Brain pericyte (primary cell): Measurements from ENCODE around the gene LOXL1.

Experiments used
- DNase-seq: peaks from one replicate; pipeline ENCODE4 v3.0.0-alpha.2; 2012; ENCODE audit warnings: low read depth, low spot score

LOXL1 gene

DNA sequence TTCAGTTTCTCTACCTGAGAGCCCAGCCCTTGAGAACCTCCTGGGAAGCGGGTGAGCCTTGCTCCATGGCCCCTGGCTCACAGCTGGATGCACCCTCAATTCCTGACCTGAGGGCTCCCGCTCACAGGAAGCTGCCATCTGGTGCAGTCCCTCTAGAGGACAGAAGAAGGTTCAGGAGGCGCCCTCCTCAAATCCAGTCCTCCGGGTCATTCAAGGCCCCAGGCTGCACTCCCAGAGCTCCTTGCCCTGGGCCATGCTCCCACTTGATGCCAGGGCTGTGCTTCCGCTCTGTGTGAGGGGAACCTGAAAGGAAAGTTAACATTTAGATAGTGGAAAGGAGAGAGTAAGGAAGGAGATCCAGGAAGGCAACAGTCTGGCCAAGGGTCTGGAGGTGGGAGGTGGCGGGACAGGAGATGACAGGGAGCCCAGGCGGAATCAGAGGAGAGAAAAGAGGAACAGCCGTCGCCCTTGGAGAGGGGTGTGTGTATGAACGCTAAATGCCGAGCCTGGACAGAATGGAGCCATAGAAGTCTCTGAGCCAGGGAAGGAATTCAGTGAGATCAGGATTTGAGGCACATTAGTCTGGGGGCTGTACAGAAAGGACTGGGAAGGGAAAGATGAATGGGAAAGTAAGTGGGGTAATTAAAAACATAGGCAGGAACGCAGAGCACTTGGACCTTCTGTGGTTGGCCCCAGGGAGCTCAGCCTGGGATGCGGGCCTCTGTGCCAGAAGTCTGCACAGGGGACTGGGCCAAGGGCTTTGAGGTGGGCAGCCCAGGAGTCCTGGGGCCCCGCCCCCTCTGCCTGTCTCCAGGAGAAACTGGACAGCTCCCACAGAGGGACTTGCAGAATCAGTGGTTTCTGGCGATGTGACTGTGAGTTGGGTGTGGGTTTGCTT lies 26.8 kb upstream of the LOXL1 start:
- DNase-seq: no peak

DNA sequence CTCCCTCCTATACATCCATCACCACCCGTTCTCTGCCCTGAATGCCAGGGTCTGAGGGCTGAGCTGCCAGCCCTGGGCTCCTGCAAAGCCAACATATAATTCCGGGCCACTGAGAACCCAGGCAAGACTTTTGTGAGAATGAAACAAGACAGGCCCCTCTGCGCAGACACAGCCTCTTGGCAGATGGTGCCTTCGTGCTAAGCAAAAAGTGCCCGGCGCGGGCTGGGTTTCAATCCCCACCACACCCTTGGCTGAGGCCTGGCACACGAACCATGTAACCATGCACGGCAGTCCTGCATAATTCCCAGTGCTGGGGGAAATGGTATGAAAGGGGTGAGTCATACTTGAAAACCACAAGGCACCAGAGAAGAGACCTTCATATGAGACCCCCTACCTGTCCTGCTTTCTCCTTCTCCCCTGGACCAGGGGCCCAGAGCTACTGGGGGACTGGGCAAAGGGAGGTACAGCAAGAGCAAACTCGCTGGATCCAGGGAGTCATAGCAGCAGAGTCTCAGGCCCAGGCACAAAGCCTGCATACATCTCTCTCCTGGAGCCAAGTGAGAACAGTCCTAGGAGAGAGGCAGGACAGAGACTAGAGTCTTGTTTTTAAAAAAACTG lies 26.1 kb upstream of the LOXL1 start:
- no peak for DNase-seq

DNA sequence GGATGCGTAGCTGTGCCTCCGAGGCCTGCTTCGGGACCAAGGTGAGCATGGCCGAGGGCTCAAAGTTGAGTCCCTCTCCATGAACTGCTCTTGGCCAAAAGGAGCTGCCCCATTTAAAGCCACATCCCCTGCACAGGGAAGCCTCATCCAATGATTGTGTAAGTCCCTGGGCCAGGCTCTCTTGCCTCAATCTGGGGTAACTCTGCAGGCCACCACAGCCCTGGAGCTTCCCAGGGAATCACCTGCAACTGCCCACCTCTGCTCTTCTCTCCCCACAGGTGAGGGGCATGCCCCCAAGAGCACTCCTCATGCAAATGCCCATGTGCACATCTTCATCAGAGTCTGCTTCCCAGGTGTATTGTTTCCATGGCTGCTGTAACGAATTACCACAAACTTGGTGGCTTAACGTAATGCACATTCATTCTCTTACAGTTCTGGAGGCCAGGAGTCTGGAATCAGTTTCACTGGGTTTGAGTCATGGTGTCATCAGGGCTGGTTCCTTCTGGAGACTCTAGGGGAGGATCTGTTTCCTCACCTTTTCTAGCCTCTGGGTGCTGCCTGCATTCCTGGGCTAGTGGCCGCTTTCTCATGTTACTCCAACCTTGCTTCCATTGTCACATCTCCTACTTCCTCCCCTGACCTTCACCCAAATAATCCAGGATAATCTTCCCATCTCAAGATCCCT lies 25.0 kb upstream of the LOXL1 start:
- DNase-seq: no peak

DNA sequence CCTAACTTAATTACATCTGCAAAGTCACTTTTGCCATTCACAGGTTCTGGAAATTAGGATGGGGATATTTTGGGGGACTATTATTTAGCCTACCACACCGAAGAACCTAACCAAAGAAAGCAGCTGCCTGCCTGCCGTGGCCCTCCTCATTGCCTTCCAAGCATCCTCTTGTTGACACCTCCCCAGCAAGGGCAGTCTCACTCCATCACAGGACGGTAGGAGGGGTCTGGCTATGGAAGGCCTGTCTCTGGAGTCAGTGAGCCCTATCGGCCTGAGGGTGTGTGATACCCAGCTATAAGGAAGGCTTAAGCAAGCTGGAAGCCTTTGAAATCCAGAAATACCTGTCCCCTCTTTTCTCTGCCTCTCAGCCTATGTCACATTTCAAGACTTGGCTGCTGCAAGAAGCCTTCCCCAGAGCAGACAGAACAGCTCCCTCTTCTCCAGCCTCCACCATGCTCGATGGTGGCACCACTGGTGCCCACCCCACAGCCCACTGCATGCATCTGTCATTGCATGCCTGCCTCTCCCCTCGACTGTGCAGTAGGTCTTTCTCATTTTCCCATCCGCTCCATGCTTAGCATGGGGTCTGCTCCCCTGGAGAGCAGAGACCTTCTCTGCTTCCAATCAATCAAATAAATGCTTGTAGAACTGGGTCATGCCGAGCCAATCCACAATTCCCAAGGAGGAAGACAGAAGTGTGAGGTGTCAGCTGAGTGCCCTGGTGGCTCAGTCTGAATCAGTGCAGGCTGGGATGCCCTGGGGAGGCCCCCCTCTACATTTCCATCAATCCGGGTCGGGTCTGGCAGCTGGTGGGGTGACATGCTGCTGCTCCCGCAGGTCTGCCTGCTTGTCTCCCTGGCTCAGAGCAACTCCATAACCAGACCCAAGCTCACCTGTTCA lies 23.9 kb upstream of the LOXL1 start:
- no peak for DNase-seq

DNA sequence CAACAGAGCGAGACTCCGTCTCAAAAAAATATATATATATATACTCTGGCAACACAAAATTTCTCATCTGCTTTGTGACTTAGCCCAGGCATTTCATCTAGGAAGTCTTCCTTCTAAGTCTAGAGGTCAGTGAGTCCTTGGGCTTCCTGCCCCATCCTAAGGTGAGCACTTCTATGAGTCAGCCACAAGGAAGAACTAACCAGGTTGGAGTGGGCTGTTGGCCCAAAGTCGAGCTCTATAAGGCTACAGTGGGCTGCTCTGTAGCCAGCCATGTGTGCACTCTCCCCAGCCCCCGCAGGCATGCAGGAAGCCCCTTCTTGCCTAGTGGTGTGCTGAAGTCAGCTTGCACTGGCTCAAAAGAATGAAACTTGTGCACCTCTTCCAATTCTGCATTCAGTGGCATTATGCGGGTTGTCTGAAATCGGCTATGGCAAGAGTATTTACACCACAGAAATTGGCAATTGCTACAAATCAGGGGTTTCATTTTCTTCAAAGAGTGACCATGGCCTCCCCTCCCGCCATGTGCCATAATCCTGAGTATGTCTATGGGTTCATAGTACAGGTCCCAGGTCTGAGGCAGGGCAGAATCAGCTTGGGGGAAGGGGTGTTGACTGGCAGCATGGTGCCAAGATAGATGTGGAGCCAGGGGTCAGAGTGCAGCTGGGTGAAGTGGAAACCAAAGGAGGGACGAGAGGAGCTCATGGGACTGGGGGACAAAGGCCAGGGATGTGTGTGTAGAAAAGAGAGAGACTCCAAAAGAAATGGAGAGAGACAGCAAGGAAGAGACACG lies 22.0 kb upstream of the LOXL1 start:
- no peak for DNase-seq

DNA sequence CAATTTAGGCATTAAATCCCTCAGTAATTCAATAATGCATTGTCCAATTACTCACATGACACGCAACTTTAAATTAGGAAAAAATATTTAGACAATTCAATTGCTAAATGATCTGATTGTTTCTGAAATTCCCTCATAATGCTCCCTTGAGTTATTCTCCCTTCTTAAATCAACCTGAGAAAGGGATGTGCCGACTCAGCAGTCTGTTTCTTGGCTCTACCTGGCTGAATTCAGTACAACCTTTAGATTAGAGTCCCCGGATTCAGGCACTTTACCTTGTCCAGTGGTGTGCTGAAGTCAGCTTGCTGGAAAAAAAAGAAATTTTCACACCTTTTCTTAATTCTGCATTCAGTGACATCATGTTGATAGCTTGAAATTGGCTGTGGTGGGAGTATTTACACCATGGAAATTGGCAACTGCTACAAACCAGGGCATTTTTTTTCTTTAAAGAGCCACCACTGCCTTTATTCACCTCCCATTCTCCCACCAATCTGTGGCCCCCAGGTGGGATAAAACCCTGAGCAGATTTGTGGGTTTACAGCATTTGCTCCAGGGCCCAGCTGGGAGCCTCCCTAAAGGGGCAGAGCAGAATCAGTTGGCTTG lies 20.9 kb upstream of the LOXL1 start:
- no peak for DNase-seq

DNA sequence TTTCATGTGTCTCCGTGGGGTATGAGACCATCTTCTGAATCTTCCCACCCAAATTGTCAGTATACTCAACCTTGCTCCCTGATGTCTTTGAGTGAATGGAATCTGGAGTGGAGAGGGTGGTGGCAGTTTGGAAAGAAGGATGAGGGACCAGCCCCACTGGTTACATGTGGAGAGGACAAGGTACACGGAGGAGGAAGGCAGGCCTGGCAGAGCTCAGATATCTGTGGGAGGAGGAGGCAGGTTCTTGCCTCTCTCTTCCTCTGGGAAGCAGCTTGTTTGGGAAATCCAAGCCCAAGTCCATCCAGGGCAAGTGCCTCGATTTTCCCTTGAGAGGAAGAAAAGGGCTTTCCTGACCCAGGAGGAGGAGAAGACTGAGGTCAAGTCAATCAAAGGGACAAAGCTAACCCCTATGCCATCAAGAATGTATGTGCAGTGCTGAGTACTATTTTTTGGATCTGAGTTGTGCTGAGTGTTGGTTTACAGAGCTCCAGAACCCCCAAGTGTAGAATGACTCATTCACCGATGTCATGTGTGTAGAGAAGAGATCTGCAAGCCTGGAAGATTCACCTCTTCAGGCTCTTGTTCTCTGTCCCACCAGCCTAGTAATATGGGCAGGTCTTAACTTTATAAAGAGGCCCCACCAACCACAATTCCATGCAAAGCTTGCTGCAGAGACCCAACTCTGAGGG lies 19.8 kb upstream of the LOXL1 start:
- DNase-seq: no peak

DNA sequence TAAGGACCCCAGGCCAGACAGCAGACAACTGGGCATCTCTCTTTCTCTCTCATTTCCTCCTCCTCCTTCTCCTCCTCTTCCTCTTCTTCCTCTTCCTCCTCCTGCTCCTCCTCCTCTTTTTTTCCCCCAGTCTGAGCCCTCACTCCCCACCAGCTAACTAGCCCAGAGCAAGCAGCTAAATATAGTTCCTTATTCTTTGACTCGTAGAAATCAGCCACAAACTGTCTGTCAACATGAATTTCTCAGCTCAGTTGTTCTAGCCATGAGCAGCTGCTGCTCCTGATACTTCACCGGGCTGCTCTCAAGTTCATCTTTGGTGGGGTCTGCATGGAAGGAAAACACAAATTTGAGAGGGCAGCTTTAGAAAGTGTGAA lies 19.2 kb upstream of the LOXL1 start:
- DNase-seq: no peak

DNA sequence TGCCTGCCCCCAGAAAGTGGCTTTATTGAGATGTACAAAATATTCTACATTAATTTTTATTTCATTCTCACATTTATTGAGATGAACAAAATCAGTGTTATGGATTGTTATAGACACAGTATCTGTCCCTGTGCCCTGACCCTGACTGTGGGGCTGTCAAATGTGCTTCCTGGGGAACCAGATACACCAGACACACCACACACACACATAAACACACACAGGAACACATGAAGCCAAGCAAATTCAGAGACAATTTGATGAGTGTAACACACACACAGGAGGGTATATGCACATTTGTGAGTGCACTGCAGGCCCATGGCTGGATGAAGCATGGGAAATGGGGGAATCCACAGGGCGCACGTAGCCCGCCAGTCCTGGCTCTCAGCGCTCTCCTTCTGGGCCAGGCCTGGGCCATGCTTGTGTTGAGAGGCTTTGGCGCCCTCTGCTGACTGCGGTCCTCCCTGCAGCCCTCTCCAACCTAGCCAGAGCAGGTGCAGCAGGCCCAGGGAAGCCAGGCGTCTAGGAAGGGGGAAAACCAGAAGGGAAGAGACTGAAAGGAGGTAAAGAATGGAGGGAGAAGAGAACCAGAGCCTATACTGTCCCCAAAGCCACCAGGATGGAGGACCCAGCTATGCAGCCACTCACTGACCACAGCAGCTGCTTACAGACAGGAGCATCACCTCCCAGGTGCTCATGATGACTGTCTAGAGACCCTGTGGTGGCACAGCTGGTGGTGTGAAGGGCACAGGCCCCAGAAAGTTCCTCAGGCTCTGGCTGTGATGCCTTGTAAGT lies 18.0 kb upstream of the LOXL1 start:
- no peak for DNase-seq

DNA sequence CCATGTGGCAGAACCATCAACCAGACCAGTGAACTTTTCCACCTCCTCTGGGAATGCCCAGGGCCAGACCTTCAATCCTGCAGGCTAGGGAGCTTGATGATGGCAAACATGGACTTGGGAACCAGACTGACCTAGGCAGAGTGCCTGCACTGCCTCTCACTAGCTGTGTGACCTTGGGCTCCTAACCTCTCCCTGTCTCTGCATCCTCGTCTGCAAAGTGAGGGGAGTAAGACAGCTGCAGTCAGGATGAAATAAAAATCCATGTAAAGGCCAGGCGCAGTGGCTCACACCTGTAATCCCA lies 17.5 kb upstream of the LOXL1 start:
- DNase-seq: no peak

DNA sequence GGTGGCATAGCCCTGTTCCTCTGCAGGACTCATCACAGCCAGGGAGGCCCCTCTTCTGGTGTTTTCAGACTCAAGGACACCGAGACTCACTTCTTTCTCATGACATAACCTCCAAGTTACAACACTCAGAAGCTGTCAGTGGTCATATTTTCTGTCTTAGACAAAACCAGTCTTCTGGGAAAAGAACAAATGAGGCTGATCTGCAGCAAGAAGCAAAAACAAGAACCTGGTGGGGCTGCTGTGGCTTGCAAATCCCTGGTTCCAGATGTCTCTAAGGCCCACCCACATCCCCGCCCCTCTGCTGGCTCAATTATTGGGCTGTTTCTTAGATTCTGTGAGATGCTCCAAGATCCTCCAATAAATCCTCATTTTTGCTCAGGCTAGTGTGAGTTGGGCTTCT lies 16.6 kb upstream of the LOXL1 start:
- DNase-seq: no peak

DNA sequence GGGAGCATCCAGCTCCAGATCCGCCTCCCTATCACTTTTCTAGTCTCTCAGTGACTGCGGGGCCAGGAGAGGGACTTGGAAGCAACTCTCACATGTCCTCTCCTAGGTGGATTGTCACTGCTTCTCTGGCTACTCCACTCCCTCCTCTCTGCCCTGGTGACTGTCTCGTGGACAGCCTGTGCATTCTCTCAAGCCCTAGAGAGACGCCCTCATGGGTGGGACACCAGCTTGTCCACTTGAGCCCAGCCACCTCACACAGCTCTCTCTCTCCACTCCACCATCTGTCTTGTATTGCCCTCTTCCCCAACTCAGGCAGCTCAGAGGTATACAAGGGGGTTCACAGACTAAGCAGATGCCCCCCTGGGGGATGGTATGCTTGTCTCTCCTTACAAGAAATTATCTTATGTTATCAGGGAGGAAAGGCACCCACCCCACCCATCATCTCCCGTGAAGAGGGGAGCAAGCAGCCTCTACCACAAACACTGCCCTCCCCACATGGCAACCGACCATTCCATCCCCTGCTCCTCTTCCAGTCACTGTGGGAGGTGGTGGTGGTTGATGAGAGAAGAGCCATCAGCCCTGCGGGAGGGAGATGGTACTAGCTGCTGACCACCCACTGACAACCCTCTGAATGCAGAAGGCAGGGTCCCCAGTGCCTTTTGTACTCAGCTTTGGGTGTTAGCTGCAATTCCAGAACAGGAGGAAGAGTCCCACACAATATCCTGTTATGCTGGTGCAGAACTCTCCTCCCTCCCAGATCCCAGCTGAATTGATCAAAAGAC lies 15.5 kb upstream of the LOXL1 start:
- DNase-seq: no peak

DNA sequence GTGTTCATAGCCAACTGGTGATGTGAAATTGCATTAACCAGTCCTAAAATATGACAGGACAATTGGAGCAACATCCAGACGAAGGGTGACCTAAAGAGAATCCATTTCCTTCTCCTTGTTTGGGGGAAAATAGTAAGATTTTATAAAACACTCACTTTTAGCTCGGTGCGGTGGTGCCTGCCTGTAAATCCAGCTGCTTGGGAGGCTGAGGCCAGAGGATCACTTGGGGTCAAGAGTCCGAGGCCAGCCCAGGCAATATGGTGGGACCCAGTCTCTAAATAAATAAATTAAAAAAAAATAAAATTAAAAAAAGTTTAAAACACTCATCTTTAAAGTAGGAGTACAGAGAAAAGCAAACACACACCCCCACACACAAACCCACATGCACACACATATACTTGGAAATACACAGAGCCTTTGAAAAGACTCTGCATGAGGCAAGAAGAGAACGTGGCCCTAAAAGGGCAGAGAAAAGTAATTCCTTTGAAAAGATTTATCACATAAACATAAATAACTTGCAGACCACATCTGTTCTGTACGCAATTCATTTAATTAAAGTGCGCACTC lies 14.1 kb upstream of the LOXL1 start:
- no peak for DNase-seq

DNA sequence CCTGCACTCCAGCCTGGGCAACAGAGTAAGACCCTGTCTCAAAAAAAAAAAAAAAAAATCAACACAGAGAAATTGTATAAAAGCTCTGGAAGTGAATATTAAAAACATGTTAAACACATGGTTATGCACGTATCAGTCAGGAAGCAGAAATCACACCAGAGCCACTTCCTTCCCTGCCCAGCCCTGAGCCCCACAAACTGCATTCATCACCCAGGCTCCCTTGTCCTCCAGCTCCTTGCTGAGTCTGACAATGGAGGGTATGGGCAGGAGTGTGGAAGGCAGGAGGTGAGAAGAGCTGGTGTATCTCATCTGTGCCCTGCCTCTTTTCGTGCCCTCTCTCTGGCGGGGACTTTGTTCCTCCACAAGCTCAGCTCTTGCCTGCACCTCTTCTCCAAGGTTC lies 12.1 kb upstream of the LOXL1 start:
- DNase-seq: no peak

DNA sequence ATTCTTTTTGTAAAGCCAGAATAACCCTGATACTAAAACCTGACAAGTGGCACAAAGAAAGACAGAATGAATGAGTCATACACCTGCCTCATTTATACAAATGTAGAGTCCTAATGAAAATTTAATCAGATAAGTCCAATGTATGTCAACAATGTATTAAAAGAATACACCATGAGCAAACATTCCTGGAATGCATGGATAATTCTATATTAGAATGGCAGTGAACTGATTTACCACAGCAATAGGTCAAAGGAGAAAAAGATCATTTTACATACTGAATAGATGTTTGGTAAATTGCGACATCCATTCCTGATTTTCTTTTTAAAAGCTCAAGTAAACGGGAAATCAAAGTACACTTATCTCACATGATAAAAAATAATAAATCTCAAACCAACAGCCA lies 11.2 kb upstream of the LOXL1 start:
- DNase-seq: no peak

DNA sequence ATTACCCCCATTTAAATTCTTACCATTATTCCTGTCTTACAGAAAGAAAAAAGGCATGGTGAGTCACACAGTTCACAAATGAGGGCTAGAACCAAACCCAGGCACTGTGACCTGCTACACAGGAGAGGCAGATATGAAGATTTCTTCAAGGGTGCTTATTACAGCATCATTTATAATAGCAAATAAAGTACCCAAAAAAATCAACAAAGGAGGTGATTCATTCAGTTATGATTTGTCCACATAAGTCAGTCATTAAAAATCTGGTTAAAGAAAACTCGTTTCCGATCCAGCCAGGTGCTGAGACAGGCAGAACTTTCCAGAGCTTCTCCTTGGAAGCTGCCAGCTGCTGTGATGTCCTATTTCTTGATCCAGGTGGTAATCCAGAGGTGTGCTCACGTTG lies 7.5 kb upstream of the LOXL1 start:
- DNase-seq: no peak

DNA sequence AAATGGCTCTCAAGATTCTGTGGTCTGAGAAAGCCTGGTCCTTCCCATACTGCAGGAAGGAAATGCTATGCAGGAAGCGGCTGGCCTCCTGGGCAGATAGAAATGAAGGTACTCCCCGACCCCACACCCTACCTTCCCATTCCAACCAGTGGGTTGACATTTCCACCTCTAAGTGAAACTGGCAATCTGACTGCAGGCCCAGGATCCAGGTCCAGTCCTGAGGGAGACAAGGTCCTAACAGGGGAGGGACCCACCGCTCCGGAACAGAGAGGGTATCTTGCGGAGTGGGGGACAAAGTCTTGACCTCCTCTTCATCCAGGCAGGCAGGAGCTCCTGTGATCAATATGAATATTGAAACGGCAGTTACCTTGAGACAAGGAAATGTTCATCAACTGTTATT lies 6.6 kb upstream of the LOXL1 start:
- DNase-seq: no peak

DNA sequence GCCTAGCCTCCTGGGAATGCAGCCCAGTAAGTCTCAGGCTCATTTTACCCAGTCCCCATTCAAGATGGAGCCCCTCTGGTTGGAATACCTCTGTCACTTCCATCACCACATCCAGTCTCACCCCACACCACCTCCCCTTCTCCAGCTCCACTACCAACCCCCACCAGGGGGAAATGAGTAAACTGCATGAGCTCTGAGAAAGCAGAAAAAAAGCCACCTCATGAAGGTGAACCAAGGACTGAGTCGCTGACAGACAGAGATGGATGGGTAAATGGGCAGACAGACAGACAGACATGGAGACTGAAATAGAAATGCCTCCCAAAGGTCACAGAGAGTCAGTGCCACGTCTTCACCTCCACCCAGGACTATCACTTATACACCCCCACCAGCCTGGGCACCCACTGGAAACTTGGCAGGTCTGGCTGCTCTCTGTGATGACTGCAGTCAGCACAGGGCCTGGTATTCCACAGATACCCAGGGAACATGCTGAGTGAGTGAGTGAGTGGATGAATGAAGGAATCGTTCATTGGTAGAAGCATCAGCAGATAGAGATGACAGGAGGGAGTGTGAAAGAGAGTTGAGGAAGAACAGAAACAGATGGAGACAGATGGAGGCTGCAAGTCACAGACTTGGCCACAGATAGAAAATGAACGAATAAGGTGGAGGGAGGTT lies 4.9 kb upstream of the LOXL1 start:
- no peak for DNase-seq
